Psoas muscle (tissue), 8 donors: ENCODE data around the gene KLK6. TPM values are rescaled to one million over a fixed set of nuclear protein-coding genes. Genes with fewer than 3 reads are reported as not detected.

Source experiments
- ATAC-seq, 4 donors: fragments of 200-7000 bp; cut with Tn5 transposase; one replicate each; pipeline ENCODE4 v1.9.1; 2020; ENCODE audit warnings: moderate library complexity in 3 of 4, mild to moderate bottlenecking in 2 of 4
- DNase-seq, 2 donors: peaks; one replicate each; pipeline ENCODE4 v3.0.0-alpha.2; 2020
- H3K27ac ChIP-seq: fragments of 200-600 bp; one replicate; pipeline ENCODE4 v1.8.0; 2022
- H3K27me3 ChIP-seq, 3 donors: fragments of 200-600 bp in 1 of 3; one replicate each; pipeline versions ENCODE4 v1.6.1 to v1.8.0; 2013 to 2022; ENCODE audit warnings: low read length in 2 of 3, mild to moderate bottlenecking in 2 of 3, moderate library complexity in 1 of 3; ENCODE audit not compliant: insufficient read depth in 3 of 3
- H3K36me3 ChIP-seq, 2 donors: fragments of 200-600 bp in 1 of 2; one replicate each; pipeline versions ENCODE4 v1.6.1 to v1.8.0; 2013 to 2022; ENCODE audit warnings: low read depth in 1 of 2, mild to moderate bottlenecking in 1 of 2, moderate library complexity in 1 of 2; ENCODE audit not compliant: insufficient read depth in 1 of 2
- H3K4me1 ChIP-seq: fragments of 200-600 bp; one replicate; pipeline ENCODE4 v1.8.0; 2022
- H3K4me3 ChIP-seq: fragments of 200-600 bp; one replicate; pipeline ENCODE4 v1.8.0; 2022; ENCODE audit warnings: mild to moderate bottlenecking
- H3K9me3 ChIP-seq: fragments of 200-600 bp; one replicate; pipeline ENCODE4 v1.8.0; 2022
- WGBS, 3 donors: extraction: QIAGEN DNeasy Blood & Tissue Kit; methylation state at CpG; one replicate each; pipeline versions ENCODE4 v1.1.6 to v1.1.7; 2013; 5-methylcytosine and 5-hydroxymethylcytosine counted together
- intact Hi-C, 2 donors: fragments of 100-400 bp; cut with DNase I; formaldehyde crosslinking; loops; one replicate each; pipeline versions ENCODE4 v1.11.0 to v1.14.2; 2022
- long read RNA-seq, 2 donors: library from polyadenylated mRNA; unstranded; transcript quantifications; one replicate each; pipeline ENCODE4 v2.0.0, GENCODE V29; 2021
- polyA plus RNA-seq, 3 donors: library from polyadenylated mRNA; stranded (reverse); fragments of 200-250 nt; gene quantifications; one replicate each; pipeline ENCODE4 v1.2.3, GENCODE V29; 2013
- total RNA-seq, 4 donors: library from RNA; stranded (reverse); fragmentation: NEBNext Ultra II Directional in 2 of 4; extraction: Animal tissue kit (Norgen Biotek cat#: 25700) in 2 of 4; gene quantifications; one replicate each; pipeline versions ENCODE4 v1.2.1 to v1.2.4, GENCODE V29; 2021 to 2023
- TF ChIP-seq, protein P1 (sequence below): fragments of 200-600 bp; IDR thresholded peaks from one replicate; pipeline ENCODE4 v1.8.0; 2022; ENCODE audit warnings: antibody characterized with exemption
- donor health status: healthy with polysubstance abuse.
- donor health status: DM: no; HTN: no; CAD: no; lungs with moderate emphysema.
- donor health status: Bipolar disorder and iron deficiency.
- donor health status: healthy.
- donor health status: DM: yes; HTN: yes; CAD: no.
- donor health status: DM: no; HTN: no; CAD: no.
- donor health status: DM: no; HTN: no; CAD: no.
- donor health status: DM: yes; HTN: yes; CAD: no.

KLK6 gene
- not detected for total RNA-seq
- under 1 TPM in 1 of 3 donors, not detected in 2; 0.04 TPM for polyA plus RNA-seq
- long read RNA-seq, donor 1, result 0 reads
- long read RNA-seq, donor 2, result 0 reads

DNA sequence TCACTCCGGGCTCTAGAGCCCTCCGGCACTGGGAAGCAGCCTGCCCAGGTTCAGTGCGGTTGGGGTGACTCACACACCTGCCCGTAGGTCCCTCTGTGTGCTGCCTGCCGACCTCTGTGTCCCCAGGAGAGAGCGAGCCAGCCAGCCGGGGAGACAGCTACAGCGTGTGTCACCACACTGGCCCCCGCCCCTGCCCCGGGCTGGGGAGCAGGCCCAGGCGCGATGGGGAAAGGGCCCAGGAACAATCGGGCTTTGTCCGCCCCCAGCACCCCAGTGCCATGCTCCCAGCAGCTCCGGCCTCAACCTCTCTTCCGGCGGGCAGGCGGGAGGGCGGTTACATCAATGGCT, at the start of gene KLK6:
Gene KLK6, minus strand, starts transcription at position 179 of the 348 bp plus-strand sequence. CDS start 1,487 bp downstream, outside the sequence.
- Histone ChIP-seq H3K4me1 (no peaks in the 10 kb centered on the region), H3K27me3 (peaks cover 0 to 7% (median 0%) of the 10 kb centered on the region in 3 donors), H3K9me3 (no peaks in the 10 kb centered on the region), H3K27ac (no peak within 1 kb of the TSS), H3K36me3 (no peaks in the 10 kb centered on the region), H3K4me3 (no peak within 1 kb of the TSS)
- ATAC-seq (no peak), DNase-seq (no peak)
- 69 to 75% (median 73%) methylated on average over 18 to 19 of the region's 19 CpGs for WGBS, 3 donors
- TF ChIP-seq, protein P1, sequence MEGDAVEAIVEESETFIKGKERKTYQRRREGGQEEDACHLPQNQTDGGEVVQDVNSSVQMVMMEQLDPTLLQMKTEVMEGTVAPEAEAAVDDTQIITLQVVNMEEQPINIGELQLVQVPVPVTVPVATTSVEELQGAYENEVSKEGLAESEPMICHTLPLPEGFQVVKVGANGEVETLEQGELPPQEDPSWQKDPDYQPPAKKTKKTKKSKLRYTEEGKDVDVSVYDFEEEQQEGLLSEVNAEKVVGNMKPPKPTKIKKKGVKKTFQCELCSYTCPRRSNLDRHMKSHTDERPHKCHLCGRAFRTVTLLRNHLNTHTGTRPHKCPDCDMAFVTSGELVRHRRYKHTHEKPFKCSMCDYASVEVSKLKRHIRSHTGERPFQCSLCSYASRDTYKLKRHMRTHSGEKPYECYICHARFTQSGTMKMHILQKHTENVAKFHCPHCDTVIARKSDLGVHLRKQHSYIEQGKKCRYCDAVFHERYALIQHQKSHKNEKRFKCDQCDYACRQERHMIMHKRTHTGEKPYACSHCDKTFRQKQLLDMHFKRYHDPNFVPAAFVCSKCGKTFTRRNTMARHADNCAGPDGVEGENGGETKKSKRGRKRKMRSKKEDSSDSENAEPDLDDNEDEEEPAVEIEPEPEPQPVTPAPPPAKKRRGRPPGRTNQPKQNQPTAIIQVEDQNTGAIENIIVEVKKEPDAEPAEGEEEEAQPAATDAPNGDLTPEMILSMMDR, result no peak
- intact Hi-C loops, result no loop called here

DNA sequence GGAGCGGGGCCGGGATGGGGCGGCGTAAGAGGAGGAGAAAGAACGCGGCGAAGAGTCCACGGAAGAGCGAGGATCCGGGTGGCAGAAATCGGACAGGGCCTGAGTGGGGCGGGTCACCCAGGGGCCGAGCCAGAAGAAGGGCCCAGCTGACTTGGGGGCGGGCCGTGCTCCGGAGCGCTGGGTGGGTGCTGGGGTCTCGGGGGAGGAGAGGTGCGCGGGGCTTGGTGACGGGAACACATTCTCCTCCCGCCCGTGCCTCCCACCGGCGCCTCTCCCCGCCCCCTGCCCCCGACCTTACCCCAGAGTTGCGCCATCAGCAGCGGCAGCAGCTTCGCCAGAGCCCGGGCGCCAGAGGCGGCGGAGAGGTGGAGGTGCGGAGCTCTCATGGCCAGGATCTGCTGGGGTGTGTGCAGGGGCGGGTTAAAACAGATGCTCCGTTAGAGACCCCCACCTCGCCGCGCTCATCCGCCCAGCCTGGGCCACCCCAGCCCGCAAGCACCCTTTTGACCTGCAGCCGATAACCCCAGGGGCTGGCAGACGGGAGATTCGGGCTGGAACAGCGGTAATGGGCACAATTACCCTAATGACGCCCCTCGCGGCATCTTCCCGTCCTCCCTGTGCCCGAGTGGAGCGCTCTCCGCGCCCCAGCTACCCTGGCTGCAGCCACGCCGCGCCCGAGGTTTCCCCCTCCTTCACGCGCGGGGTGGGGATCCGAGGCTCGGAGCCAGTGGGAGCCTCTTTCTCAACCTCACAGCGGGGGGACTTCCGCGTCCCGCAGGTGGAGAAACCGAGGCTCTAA, 49.6 kb upstream of the KLK6 start:
- DNase-seq (no peak), ATAC-seq (no peak)
- Histone ChIP-seq H3K27ac (no peak overlapping the region), H3K4me3 (peak overlapping the region; percentile 49), H3K27me3 (peaks cover 0 to 59% (median 9%) of the 10 kb centered on the region in 3 donors), H3K9me3 (no peaks in the 10 kb centered on the region), H3K36me3 (no peaks in the 10 kb centered on the region), H3K4me1 (no peaks in the 10 kb centered on the region)
- WGBS, 3 donors, result 2 to 3% (median 2%) methylated on average over 48 to 68 of the region's 68 CpGs
- intact Hi-C loops, result no loop called here
- TF ChIP-seq, protein P1, result no peak

DNA sequence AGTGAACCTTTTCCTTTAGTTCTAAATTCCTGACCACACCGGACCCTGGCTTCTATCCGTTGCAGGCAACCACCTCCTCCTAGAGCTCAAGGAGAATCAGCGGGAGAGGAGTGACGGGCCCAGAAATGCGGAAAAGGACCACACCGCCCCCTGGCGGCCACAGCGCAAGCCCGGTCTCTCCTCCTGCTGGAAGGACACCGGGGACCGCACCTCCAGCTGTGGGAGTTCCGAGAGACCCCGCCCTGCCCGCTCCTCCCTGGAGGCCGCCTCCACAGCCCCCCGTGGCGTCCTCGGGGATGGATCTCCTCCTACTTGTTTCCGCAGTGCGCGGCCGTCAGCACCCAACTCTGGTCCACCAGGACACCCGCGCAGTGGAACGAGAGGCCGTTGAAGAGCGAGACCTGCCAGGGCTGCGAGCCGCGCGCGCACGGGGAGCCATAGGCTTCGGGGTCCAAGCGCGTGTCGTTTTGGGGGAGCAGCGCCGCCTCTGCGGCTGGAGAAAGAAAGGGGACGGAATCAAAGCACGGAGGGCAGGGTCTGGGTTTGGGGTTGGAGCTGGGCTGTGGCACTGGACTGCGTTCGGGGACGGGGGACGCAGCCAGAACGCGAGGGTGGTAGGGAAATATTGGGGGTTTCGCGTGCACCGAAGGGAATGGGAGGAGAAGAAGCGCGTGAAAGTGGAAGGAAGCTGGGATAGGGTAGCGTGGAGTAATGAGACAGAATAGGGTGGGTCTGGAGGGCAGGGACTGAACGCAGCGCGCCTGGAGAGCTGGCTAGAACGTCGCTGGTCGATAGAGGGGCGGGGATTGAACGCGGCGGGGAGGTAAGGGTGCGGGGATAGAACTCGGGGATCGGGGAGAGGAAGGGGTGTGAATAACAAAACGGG, 47.6 kb upstream of the KLK6 start:
- Histone ChIP-seq H3K4me1 (no peaks in the 10 kb centered on the region), H3K27ac (no peak overlapping the region), H3K4me3 (peak overlapping the region; percentile 32), H3K36me3 (no peaks in the 10 kb centered on the region), H3K27me3 (peaks cover 0 to 64% (median 9%) of the 10 kb centered on the region in 3 donors), H3K9me3 (no peaks in the 10 kb centered on the region)
- TF ChIP-seq, protein P1, result peak; percentile 41
- DNase-seq (peak in 1 of 2 donors; percentile 67), ATAC-seq (no peak)
- intact Hi-C loops, result no loop called here
- WGBS, 3 donors, result 1 to 2% (median 2%) methylated on average over 67 to 68 of the region's 68 CpGs

DNA sequence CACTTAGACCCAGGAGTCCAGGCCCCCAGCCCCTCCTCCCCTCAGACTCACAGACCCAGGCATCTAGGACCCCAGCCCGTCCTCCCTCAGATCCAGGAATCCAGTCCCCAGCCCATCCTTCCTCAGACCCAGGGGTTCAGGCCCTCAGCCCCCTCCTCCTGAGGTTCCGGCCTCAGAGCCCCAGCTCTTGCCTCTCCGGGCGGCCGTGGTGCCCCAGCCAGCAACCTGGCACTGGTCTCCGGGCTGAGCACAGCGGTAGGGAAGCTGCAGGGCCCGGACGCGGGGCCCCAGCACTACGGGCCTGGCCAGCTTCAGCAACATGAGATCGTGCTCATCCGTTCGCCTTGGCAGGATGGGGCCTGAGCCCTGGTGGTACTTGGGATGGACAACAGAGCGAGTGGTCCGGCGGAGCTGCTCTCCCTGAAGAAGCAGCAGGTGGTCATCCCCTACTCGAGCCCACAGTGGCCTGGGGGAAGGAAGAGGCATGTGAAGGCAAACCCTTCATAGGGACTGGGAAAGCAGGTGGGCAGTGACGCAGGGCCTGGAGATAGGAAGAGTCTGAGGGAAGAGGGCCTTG, 46.4 kb upstream of the KLK6 start:
- peaks cover 0 to 64% (median 9%) of the 10 kb centered on the region in 3 donors for H3K27me3 ChIP-seq
- no peak overlapping the region for H3K4me3 ChIP-seq
- H3K27ac ChIP-seq, result no peak overlapping the region
- intact Hi-C loops, result no loop called here
- H3K4me1 ChIP-seq, result no peaks in the 10 kb centered on the region
- DNase-seq (no peak), ATAC-seq (no peak)
- TF ChIP-seq, protein P1, result no peak
- no peaks in the 10 kb centered on the region for H3K36me3 ChIP-seq
- H3K9me3 ChIP-seq, result no peaks in the 10 kb centered on the region
- WGBS, 3 donors, result 77 to 81% (median 81%) methylated on average over 16 to 19 of the region's 19 CpGs
